Cortex of kidney (tissue), 1 donor: ENCODE data around the gene MIER2.

Experiments used
- DNase-seq: peaks from one replicate; lab custom pipeline; 2025; lab: John Stamatoyannopoulos, UW

Gene MIER2

GRCh38 chr19:378706-379105 is 34.1 kb upstream of the MIER2 start:
- DNase-seq = no peak

GRCh38 chr19:377801-378581 is 33.4 kb upstream of the MIER2 start:
- no peak for DNase-seq

- DNase-seq = no peak
Measured at GRCh38 chr19:376111-376470, 31.5 kb upstream of the MIER2 start.

GRCh38 chr19:375395-376110 is 31.0 kb upstream of the MIER2 start:
- DNase-seq = no peak

- no peak for DNase-seq
Measured at GRCh38 chr19:374886-375235, 30.3 kb upstream of the MIER2 start.

GRCh38 chr19:374183-374885 is 29.7 kb upstream of the MIER2 start:
- no peak for DNase-seq

- no peak for DNase-seq
Measured at GRCh38 chr19:373391-374182, 29.0 kb upstream of the MIER2 start.

GRCh38 chr19:372306-372890 is 27.8 kb upstream of the MIER2 start:
- no peak for DNase-seq

GRCh38 chr19:371501-372168 is 27.0 kb upstream of the MIER2 start:
- no peak for DNase-seq

GRCh38 chr19:370641-371330 is 26.2 kb upstream of the MIER2 start:
- DNase-seq = no peak

GRCh38 chr19:369876-370275 is 25.3 kb upstream of the MIER2 start:
- DNase-seq = no peak

GRCh38 chr19:369256-369655 is 24.7 kb upstream of the MIER2 start:
- DNase-seq = no peak

GRCh38 chr19:368630-369024 is 24.0 kb upstream of the MIER2 start:
- no peak for DNase-seq

- DNase-seq = no peak
Measured at GRCh38 chr19:367963-368629, 23.5 kb upstream of the MIER2 start.

GRCh38 chr19:367561-367960 is 23.0 kb upstream of the MIER2 start:
- DNase-seq = no peak

- no peak for DNase-seq
Measured at GRCh38 chr19:366951-367350, 22.4 kb upstream of the MIER2 start.

GRCh38 chr19:366205-366783 is 21.7 kb upstream of the MIER2 start:
- no peak for DNase-seq

GRCh38 chr19:364496-365287 is 20.1 kb upstream of the MIER2 start:
- DNase-seq = no peak

- DNase-seq = no peak
Measured at GRCh38 chr19:362683-363082, 18.1 kb upstream of the MIER2 start.
